OCI-LY1 (cell line): Measurements from ENCODE around the gene SLC26A11.

Source experiments
- H2AFZ ChIP-seq: fragments of 200-600 bp; sonication (generic), shearing (Covaris generic); 2 replicates; pipeline ENCODE4 v1.6.0; 2014; ENCODE audit warnings: antibody characterized with exemption, mild to moderate bottlenecking, low read length
- H3F3A ChIP-seq: fragments of 200-600 bp; sonication (generic), shearing (Covaris generic); 2 replicates; pipeline ENCODE4 v1.6.0; 2014; ENCODE audit warnings: mild to moderate bottlenecking, antibody characterized with exemption, low read length, moderate library complexity; ENCODE audit not compliant: insufficient read depth
- H3K27ac ChIP-seq: fragments of 200-600 bp; sonication (generic); 2 replicates; pipeline ENCODE4 v1.5.1; 2014; ENCODE audit warnings: low read length, mixed run types, mild to moderate bottlenecking, low read depth; ENCODE audit not compliant: poor library complexity, severe bottlenecking
- H3K27me3 ChIP-seq: fragments of 200-600 bp; sonication (generic); 2 replicates; pipeline ENCODE4 v1.6.0; 2014; ENCODE audit warnings: antibody characterized with exemption, mild to moderate bottlenecking, low read length, moderate library complexity; ENCODE audit not compliant: insufficient read depth
- H3K36me3 ChIP-seq: fragments of 200-600 bp; sonication (generic); 2 replicates; pipeline ENCODE4 v1.6.1; 2014; ENCODE audit warnings: mild to moderate bottlenecking, antibody characterized with exemption, low read length, moderate library complexity, mixed read lengths; ENCODE audit not compliant: insufficient read depth
- H3K4me1 ChIP-seq: fragments of 200-600 bp; sonication (generic); 2 replicates; pipeline ENCODE4 v1.5.1; 2014; ENCODE audit warnings: mild to moderate bottlenecking, low read length, moderate library complexity; ENCODE audit not compliant: insufficient read depth, severe bottlenecking
- H3K4me2 ChIP-seq: fragments of 200-600 bp; sonication (generic), shearing (Covaris generic); 2 replicates; pipeline ENCODE4 v1.6.1; 2014; ENCODE audit warnings: low read length
- H3K4me3 ChIP-seq: fragments of 200-600 bp; sonication (generic); 2 replicates; pipeline ENCODE4 v1.5.1; 2014; ENCODE audit warnings: low read length, low read depth, mild to moderate bottlenecking, mixed read lengths; ENCODE audit not compliant: poor library complexity, severe bottlenecking
- H3K79me2 ChIP-seq: fragments of 200-600 bp; shearing (Covaris generic); 2 replicates; pipeline ENCODE4 v1.6.1; 2016; ENCODE audit warnings: mixed run types, low read length, mixed read lengths; ENCODE audit not compliant: insufficient read depth
- H3K9ac ChIP-seq: fragments of 200-600 bp; sonication (generic), shearing (Covaris generic); 2 replicates; pipeline ENCODE4 v1.6.1; 2014; ENCODE audit warnings: mild to moderate bottlenecking, low read length, mixed read lengths
- H3K9me2 ChIP-seq: fragments of 200-600 bp; sonication (generic), shearing (Covaris generic); 2 replicates; pipeline ENCODE4 v1.6.1; 2014; ENCODE audit warnings: low read depth, mild to moderate bottlenecking, low read length, mixed read lengths
- H3K9me3 ChIP-seq: fragments of 200-600 bp; shearing (Covaris generic); 2 replicates; pipeline ENCODE4 v1.6.1; 2014; ENCODE audit warnings: low read length, mixed read lengths
- H4K20me1 ChIP-seq: fragments of 200-600 bp; sonication (generic), shearing (Covaris generic); 2 replicates; pipeline ENCODE4 v1.6.0; 2016; ENCODE audit warnings: mild to moderate bottlenecking, low read length; ENCODE audit not compliant: insufficient read depth
- CTCF ChIP-seq: fragments of 200-600 bp; sonication (generic), shearing (Covaris generic); IDR thresholded peaks from 2 replicates; pipeline ENCODE4 v1.5.1; 2017; ENCODE audit warnings: mild to moderate bottlenecking, antibody characterized with exemption, low read length, moderate library complexity, mixed read lengths
- EZH2 ChIP-seq: fragments of 200-600 bp; sonication (generic), shearing (Covaris generic); IDR thresholded peaks from 2 replicates; pipeline ENCODE4 v1.8.0; 2017; ENCODE audit warnings: borderline replicate concordance, mixed run types, mild to moderate bottlenecking, antibody characterized with exemption, low read length, moderate library complexity, mixed read lengths

The SLC26A11 gene

DNA sequence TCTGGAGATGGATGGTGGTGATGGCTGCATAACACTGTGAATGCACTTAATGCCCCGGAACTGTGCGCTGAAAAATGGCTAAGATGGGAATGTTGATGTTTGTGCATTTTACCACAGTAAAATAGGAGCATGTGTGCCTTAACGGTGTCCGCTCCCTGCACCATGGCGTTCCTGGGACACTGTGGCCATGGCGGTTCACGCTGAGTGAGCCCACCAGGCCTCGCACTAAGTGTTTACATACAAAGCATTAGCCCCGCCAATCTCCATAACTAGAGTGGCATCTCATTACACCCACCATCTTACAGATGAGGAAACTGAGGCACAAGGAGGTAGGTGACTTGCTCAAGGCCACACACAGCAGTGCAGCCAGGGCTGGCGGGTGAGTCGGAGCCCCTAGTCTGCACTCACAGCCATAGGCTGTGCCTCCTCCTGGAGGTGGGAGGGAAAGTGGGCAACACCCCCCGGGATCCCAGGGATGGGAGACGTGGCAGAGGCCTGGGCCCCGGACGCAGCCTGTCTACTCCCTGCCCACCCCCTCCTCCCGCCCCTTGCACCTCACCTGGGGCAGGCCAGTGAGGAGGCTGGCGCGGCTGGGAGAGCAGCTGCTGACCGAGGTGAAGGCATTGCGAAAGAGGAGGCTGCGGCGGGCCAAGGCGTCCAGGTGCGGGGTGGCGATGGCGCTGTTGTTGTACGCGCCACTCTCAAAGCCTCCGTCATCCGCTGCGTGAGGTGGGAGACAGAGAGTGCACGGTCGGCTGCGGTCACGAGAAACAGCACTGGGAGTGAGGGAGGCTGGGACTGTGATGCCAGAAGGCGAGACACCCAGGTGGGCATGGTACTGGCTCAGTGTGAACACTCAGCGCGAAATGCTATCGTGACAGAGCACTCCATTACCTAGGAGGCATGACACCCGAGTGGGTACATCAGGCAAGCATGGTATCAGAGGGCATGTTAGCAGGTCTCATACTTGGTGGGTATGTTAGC lies 3.5 kb upstream of the SLC26A11 start:
- no peak for TF ChIP-seq EZH2
- TF ChIP-seq CTCF = no peak
- Histone ChIP-seq H3K4me1 (peaks cover 16% of the 10 kb centered on the region), H3K4me3 (no peak overlapping the region), H3K4me2 (no peak overlapping the region), H3K9me3 (no peaks in the 10 kb centered on the region), H3K27me3 (peaks cover 22% of the 10 kb centered on the region; the same call in 1 of the 2 replicates), H3K27ac (no peak overlapping the region), H3K79me2 (no peaks in the 10 kb centered on the region), H3K9me2 (no peaks in the 10 kb centered on the region), H4K20me1 (no peaks in the 10 kb centered on the region), H2AFZ (no peak overlapping the region), H3F3A (no peaks in the 10 kb centered on the region; the same call in 1 of the 2 replicates), H3K36me3 (no peaks in the 10 kb centered on the region), H3K9ac (no peak overlapping the region)

GRCh38 chr17:80217703-80218362 lies 2.4 kb upstream of the SLC26A11 start:
- Histone ChIP-seq H3K9me2 (no peaks in the 10 kb centered on the region), H3K9me3 (no peaks in the 10 kb centered on the region), H3K4me1 (peaks cover 16% of the 10 kb centered on the region), H3K9ac (no peak overlapping the region), H3K27ac (no peak overlapping the region), H4K20me1 (no peaks in the 10 kb centered on the region), H2AFZ (no peak overlapping the region), H3K4me2 (no peak overlapping the region), H3F3A (no peaks in the 10 kb centered on the region; the same call in 1 of the 2 replicates), H3K27me3 (peaks cover 23% of the 10 kb centered on the region; the same call in 1 of the 2 replicates), H3K79me2 (no peaks in the 10 kb centered on the region), H3K36me3 (no peaks in the 10 kb centered on the region), H3K4me3 (no peak overlapping the region)
- no peak for TF ChIP-seq CTCF
- TF ChIP-seq EZH2 = no peak

DNA sequence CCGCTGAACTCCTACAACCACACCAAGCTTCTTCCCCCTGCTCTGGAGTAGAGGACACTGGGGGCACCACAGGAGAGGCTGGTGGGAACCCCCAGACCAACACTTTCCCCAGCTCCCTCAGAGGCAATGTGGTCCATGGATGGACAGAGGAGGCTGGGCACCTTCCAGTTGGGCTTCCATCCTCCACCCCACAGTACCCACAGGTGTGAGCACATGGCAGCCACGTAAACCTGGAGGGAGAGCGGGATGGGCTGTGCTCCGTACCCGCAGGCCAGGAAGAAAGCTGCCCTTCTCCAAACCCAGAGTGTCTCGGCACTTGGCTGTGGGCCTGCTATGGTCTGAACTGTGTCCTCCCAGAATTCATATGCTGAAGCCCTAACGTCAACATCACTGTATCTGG lies 1.8 kb upstream of the SLC26A11 start:
- H3K4me3 ChIP-seq = no peak overlapping the region
- H3K36me3 ChIP-seq = no peaks in the 10 kb centered on the region
- H3K9me3 ChIP-seq = no peaks in the 10 kb centered on the region
- no peaks in the 10 kb centered on the region; the same call in 1 of the 2 replicates for H3F3A ChIP-seq
- no peak overlapping the region for H2AFZ ChIP-seq
- no peaks in the 10 kb centered on the region for H3K79me2 ChIP-seq
- H3K9me2 ChIP-seq = no peaks in the 10 kb centered on the region
- peaks cover 23% of the 10 kb centered on the region; the same call in 1 of the 2 replicates for H3K27me3 ChIP-seq
- peaks cover 16% of the 10 kb centered on the region for H3K4me1 ChIP-seq
- no peak overlapping the region for H3K27ac ChIP-seq
- H3K4me2 ChIP-seq = no peak overlapping the region
- H4K20me1 ChIP-seq = no peaks in the 10 kb centered on the region
- H3K9ac ChIP-seq = no peak overlapping the region
- TF ChIP-seq EZH2 (no peak), CTCF (no peak)
